A172 (cell line): ENCODE results near the gene NOMO2. TPM values are rescaled to one million over a fixed set of nuclear protein-coding genes. Genes with fewer than 3 reads are reported as not detected.
A peak's percentile ranks its signal among the peaks of the same experiment; 100 is the strongest.
"Not testable (repeated sequence)": the region's sequence is repeated elsewhere in the genome, so short reads cannot be mapped to it uniquely, and the experiment has no call there.

Source experiments
- DNase-seq: peaks from one replicate; pipeline ENCODE4 v3.0.0-alpha.2; 2015; ENCODE audit warnings: low spot score
- total RNA-seq: library from RNA; depleted of rRNA; stranded (reverse); fragments of >200 nt; shearing (Covaris generic); gene quantifications from 2 replicates; pipeline ENCODE4 v1.2.3, GENCODE V29; 2014; rRNA removed

The NOMO2 gene
- total RNA-seq = 80.7 and 106 TPM in 2 replicates

GRCh38 chr16:18561727-18562314 is at the start of gene NOMO2:
TSS of gene NOMO2 (minus strand) at chr16:18562097. CDS start at chr16:18562040, 57 bp downstream.
- not testable (repeated sequence) for DNase-seq

GRCh38 chr16:18610147-18610803 is 48.4 kb upstream of the NOMO2 start:
- not testable (repeated sequence) for DNase-seq

- not testable (repeated sequence) for DNase-seq
Observed at GRCh38 chr16:18608271-18608670, 46.4 kb upstream of the NOMO2 start.

GRCh38 chr16:18603572-18604246 is 41.8 kb upstream of the NOMO2 start:
- DNase-seq = not testable (repeated sequence)

- not testable (repeated sequence) for DNase-seq
Observed at GRCh38 chr16:18598582-18598981, 36.7 kb upstream of the NOMO2 start.

GRCh38 chr16:18597734-18598133 is 35.8 kb upstream of the NOMO2 start:
- not testable (repeated sequence) for DNase-seq

- DNase-seq = peak; percentile 36
Observed at GRCh38 chr16:18597319-18597718, 35.4 kb upstream of the NOMO2 start.

- not testable (repeated sequence) for DNase-seq
Observed at GRCh38 chr16:18595796-18596195, 33.9 kb upstream of the NOMO2 start.

- DNase-seq = peak; percentile 38
Observed at GRCh38 chr16:18594880-18595279, 33.0 kb upstream of the NOMO2 start.

GRCh38 chr16:18593904-18594303 is 32.0 kb upstream of the NOMO2 start:
- DNase-seq = not testable (repeated sequence)

- not testable (repeated sequence) for DNase-seq
Observed at GRCh38 chr16:18592982-18593381, 31.1 kb upstream of the NOMO2 start.

- DNase-seq = peak; percentile 51
Observed at GRCh38 chr16:18591908-18592307, 30.0 kb upstream of the NOMO2 start.

- DNase-seq = not testable (repeated sequence)
Observed at GRCh38 chr16:18591441-18591840, 29.5 kb upstream of the NOMO2 start.

GRCh38 chr16:18589806-18590205 is 27.9 kb upstream of the NOMO2 start:
- DNase-seq = not testable (repeated sequence)

GRCh38 chr16:18586560-18587540 is 25.0 kb upstream of the NOMO2 start:
- not testable (repeated sequence) for DNase-seq

GRCh38 chr16:18585789-18586188 is 23.9 kb upstream of the NOMO2 start:
- DNase-seq = not testable (repeated sequence)

- DNase-seq = no peak
Observed at GRCh38 chr16:18582902-18583301, 21.0 kb upstream of the NOMO2 start.

- not testable (repeated sequence) for DNase-seq
Observed at GRCh38 chr16:18580396-18580795, 18.5 kb upstream of the NOMO2 start.

- not testable (repeated sequence) for DNase-seq
Observed at GRCh38 chr16:18579261-18579660, 17.4 kb upstream of the NOMO2 start.

GRCh38 chr16:18577942-18578341 is 16.0 kb upstream of the NOMO2 start:
- not testable (repeated sequence) for DNase-seq

GRCh38 chr16:18575945-18576344 is 14.0 kb upstream of the NOMO2 start:
- DNase-seq = not testable (repeated sequence)
